Duodenal mucosa (tissue), 2 donors: ENCODE data around the gene MYL2.

Source experiments
- H3K27ac ChIP-seq: one replicate; pipeline ENCODE4 v1.7.0; 2013; ENCODE audit warnings: low read depth, low read length
- H3K27me3 ChIP-seq, 2 donors: one replicate each; pipeline ENCODE4 v1.7.0; 2013; ENCODE audit warnings: low read length in 2 of 2, control low read depth in 1 of 2; ENCODE audit not compliant: insufficient read depth in 2 of 2, control insufficient read depth in 1 of 2
- H3K36me3 ChIP-seq, 2 donors: one replicate each; pipeline ENCODE4 v1.7.0; 2013; ENCODE audit warnings: low read length in 2 of 2, control low read depth in 1 of 2; ENCODE audit not compliant: insufficient read depth in 2 of 2, control insufficient read depth in 1 of 2
- H3K4me1 ChIP-seq, 2 donors: one replicate each; pipeline ENCODE4 v1.7.0; 2013; ENCODE audit warnings: low read length in 2 of 2, control low read depth in 1 of 2; ENCODE audit not compliant: insufficient read depth in 2 of 2, control insufficient read depth in 1 of 2
- H3K4me3 ChIP-seq, 2 donors: one replicate each; pipeline ENCODE4 v1.7.0; 2013; ENCODE audit warnings: low read length in 2 of 2, low read depth in 1 of 2
- H3K9ac ChIP-seq, 2 donors: one replicate each; pipeline ENCODE4 v1.7.0; 2013; ENCODE audit warnings: low read length in 2 of 2, low read depth in 1 of 2
- H3K9me3 ChIP-seq, 2 donors: one replicate each; pipeline ENCODE4 v1.7.0; 2013; ENCODE audit warnings: low read length in 2 of 2, control low read depth in 1 of 2; ENCODE audit not compliant: control insufficient read depth in 1 of 2

MYL2 gene

DNA sequence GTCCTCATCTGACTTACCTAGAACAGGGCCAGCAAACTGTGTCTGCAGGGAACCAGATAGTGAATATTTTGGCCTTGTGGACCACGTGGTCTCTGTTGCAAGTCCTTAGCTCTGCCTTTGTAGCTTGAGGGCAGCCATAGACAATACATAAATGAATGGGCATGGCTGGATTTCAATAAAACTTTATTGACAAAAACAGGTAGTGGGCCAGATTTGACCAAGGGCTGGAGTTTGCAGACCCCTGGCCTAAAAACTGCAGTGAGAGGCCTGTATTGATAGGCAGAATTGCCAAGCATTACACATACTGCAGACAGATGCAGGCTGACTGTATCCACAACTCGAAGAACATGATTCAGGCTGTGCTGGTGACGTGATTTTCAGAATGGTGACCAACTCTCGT, 48.3 kb downstream of the MYL2 start:
- no peaks in the 10 kb centered on the region for H3K9me3 ChIP-seq
- no peak overlapping the region for H3K4me3 ChIP-seq
- H3K9ac ChIP-seq: no peak overlapping the region
- H3K4me1 ChIP-seq: no peaks in the 10 kb centered on the region
- H3K27ac ChIP-seq: no peak overlapping the region
- no peaks in the 10 kb centered on the region for H3K27me3 ChIP-seq
- no peaks in the 10 kb centered on the region for H3K36me3 ChIP-seq

DNA sequence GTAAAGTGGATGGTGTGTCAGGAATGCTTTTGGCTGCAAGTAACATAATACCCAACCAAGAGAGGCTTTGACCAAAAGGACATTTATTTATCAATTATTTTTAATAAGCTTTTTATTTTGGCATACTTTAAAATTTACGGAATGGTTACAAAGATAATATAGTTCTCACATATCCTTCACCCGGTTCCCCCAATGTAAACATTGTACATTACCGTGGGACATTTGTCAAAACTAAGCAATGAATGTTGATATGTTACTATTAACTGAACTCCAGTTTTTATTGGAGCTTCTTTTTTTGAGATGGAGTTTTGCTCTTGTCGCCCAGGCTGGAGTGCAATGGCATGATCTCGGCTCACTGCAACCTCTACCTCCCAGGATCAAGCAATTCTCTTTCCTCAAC, 50.6 kb downstream of the MYL2 start:
- Histone ChIP-seq H3K36me3 (no peaks in the 10 kb centered on the region), H3K4me1 (no peaks in the 10 kb centered on the region), H3K4me3 (no peak overlapping the region), H3K27me3 (no peaks in the 10 kb centered on the region), H3K27ac (no peak overlapping the region), H3K9ac (no peak overlapping the region), H3K9me3 (no peaks in the 10 kb centered on the region)

DNA sequence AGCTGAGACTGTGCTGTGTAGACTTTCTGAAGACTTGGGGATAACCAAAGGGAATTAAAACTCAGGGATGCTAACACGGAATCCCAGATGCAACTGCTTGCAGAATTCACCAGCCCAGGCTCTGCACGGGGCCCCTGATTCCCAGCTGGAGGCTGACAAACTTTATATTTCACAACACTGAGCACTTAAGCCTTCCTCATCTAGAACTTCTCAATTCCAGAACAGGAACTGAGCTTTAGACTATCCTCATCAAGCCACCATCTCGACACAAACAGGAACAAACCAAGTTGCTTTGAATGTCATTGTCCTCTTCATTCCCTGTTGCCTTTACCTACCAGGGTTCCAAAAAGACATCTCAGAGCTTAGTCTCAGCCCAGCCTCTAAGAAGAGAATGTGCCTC, 51.4 kb downstream of the MYL2 start:
- Histone ChIP-seq H3K9ac (no peak overlapping the region), H3K9me3 (no peaks in the 10 kb centered on the region), H3K36me3 (no peaks in the 10 kb centered on the region), H3K27me3 (no peaks in the 10 kb centered on the region), H3K4me1 (no peaks in the 10 kb centered on the region), H3K27ac (no peak overlapping the region), H3K4me3 (no peak overlapping the region)

DNA sequence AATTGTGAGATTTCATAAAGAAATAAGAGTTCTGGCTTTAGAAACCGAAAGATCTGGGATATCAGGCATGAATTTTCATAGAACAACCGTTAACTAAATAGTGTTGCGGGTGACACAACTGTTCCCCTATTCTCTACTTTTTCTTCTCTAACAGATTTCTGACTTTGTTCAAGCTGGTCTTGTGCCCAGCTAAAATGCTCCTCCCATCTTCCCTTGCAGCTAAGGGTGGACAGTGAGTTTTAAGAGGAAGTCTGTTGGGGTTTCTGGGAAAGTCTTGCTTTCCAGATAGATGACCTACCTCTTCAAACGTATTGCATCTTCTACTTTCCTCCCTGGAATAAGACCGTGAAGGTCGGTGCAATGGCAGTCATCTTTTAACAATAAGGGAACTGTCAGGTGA, 54.9 kb downstream of the MYL2 start:
- H3K4me3 ChIP-seq: no peak overlapping the region
- H3K4me1 ChIP-seq: no peaks in the 10 kb centered on the region
- H3K27ac ChIP-seq: no peak overlapping the region
- H3K9me3 ChIP-seq: no peaks in the 10 kb centered on the region
- no peak overlapping the region for H3K9ac ChIP-seq
- H3K27me3 ChIP-seq: no peaks in the 10 kb centered on the region
- no peaks in the 10 kb centered on the region for H3K36me3 ChIP-seq

DNA sequence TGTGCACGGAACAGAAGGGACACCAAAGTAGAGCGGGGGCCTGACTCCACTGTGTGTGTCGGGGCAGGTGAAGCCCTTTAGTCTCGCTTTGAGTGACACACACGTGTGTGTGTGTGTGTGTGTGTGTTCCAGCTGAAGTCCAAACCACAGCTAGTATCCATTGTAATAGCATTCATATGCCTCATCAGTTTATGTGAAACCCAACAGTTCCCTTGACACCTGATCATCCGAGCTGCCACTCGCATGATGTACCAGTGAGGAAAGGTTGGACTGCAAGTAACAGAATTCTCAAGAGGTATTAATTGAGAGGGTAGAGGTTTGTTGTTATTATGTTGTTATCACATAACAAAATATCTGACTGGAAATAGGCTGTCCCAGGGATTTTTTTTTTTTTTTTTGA, 57.2 kb downstream of the MYL2 start:
- H3K9ac ChIP-seq: no peak overlapping the region
- no peaks in the 10 kb centered on the region for H3K36me3 ChIP-seq
- H3K4me1 ChIP-seq: no peaks in the 10 kb centered on the region
- no peak overlapping the region for H3K4me3 ChIP-seq
- H3K27me3 ChIP-seq: no peaks in the 10 kb centered on the region
- H3K9me3 ChIP-seq: no peaks in the 10 kb centered on the region
- H3K27ac ChIP-seq: no peak overlapping the region

DNA sequence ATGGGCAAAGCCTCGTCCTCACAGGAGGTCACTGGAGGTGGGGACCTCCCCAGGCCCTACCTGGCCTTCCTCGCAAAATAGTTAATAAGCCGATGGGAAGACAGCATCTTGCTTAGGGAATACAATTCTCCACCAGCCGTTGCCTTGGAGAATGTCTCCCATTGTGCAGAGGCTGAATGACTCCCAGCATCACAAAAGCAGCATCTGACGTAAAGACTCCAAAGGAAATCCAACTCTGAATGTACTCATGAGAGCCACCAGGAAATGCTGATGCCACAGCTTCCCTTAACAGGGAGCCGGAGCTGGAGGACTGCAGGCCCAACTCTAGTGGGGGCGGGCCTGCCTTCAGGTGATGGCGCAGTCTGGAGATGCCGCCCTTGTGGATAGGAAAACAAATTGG, 58.0 kb downstream of the MYL2 start:
- H3K27ac ChIP-seq: no peak overlapping the region
- no peak overlapping the region for H3K4me3 ChIP-seq
- no peaks in the 10 kb centered on the region for H3K27me3 ChIP-seq
- no peaks in the 10 kb centered on the region for H3K36me3 ChIP-seq
- H3K4me1 ChIP-seq: no peaks in the 10 kb centered on the region
- H3K9me3 ChIP-seq: no peaks in the 10 kb centered on the region
- no peak overlapping the region for H3K9ac ChIP-seq

DNA sequence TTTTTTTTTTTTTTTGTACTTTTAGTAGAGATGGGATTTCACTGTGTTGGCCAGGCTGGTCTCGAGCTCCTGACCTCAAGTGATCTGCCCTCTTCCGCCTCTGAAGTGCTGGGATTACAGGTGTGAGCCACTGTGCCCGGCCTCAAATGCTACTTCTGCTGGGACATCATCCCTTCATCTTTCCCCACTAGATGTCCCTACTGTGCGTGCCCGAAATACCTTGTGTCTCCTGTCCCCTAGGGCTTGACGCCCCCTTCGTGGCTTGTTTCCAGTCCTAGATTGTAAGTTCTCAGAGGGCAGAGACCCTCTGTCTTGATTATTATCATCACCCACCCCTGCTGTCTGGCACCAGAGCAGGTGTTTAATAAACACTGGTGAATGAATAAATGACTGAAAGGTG, 58.6 kb downstream of the MYL2 start:
- H3K36me3 ChIP-seq: no peaks in the 10 kb centered on the region
- no peaks in the 10 kb centered on the region for H3K9me3 ChIP-seq
- H3K4me3 ChIP-seq: no peak overlapping the region
- no peak overlapping the region for H3K9ac ChIP-seq
- no peak overlapping the region for H3K27ac ChIP-seq
- H3K27me3 ChIP-seq: no peaks in the 10 kb centered on the region
- H3K4me1 ChIP-seq: no peaks in the 10 kb centered on the region
